GM19372 (cell line): ENCODE results near the gene GPR155.
A peak's percentile ranks its signal among the peaks of the same experiment; 100 is the strongest.
"Not testable (repeated sequence)": the region's sequence is repeated elsewhere in the genome, so short reads cannot be mapped to it uniquely, and the experiment has no call there.

ENCODE experiments used
- ATAC-seq: cut with Tn5 transposase; IDR thresholded peaks from one replicate; pipeline ENCODE4 v1.9.1; 2021; ENCODE audit warnings: mild to moderate bottlenecking, low read depth, moderate library complexity; ENCODE audit not compliant: unreplicated experiment

GPR155 gene

GRCh38 chr2:174439950-174440349 lies 46.9 kb downstream of the GPR155 start:
- no peak for ATAC-seq

GRCh38 chr2:174439323-174439722 lies 47.5 kb downstream of the GPR155 start:
- no peak for ATAC-seq

GRCh38 chr2:174438146-174438886 lies 48.5 kb downstream of the GPR155 start:
- no peak for ATAC-seq

- ATAC-seq: no peak
Observed at GRCh38 chr2:174436351-174436750, 50.5 kb downstream of the GPR155 start.

- no peak for ATAC-seq
Observed at GRCh38 chr2:174431902-174432301, 54.9 kb downstream of the GPR155 start.

GRCh38 chr2:174430066-174430465 lies 56.8 kb downstream of the GPR155 start:
- no peak for ATAC-seq

GRCh38 chr2:174428214-174428613 lies 58.6 kb downstream of the GPR155 start:
- no peak for ATAC-seq

GRCh38 chr2:174412256-174412655 lies 74.6 kb downstream of the GPR155 start:
- no peak for ATAC-seq

- not testable (repeated sequence) for ATAC-seq
Observed at GRCh38 chr2:174410039-174410438, 76.8 kb downstream of the GPR155 start.

- ATAC-seq: no peak
Observed at GRCh38 chr2:174403628-174404027, 83.2 kb downstream of the GPR155 start.

GRCh38 chr2:174400853-174401252 lies 86.0 kb downstream of the GPR155 start:
- no peak for ATAC-seq

GRCh38 chr2:174399171-174399570 lies 87.7 kb downstream of the GPR155 start:
- no peak for ATAC-seq

- no peak for ATAC-seq
Observed at GRCh38 chr2:174397773-174398172, 89.1 kb downstream of the GPR155 start.

- no peak for ATAC-seq
Observed at GRCh38 chr2:174395969-174396630, 90.7 kb downstream of the GPR155 start.

GRCh38 chr2:174395284-174395968 lies 91.4 kb downstream of the GPR155 start, which contains the start of gene SCRN3:
Gene SCRN3 (plus strand): TSS chr2:174395730. CDS start chr2:174398284, 2,554 bp downstream.
- peak; percentile 97 for ATAC-seq

- no peak for ATAC-seq
Observed at GRCh38 chr2:174392706-174393105, 94.1 kb downstream of the GPR155 start.

GRCh38 chr2:174390303-174390702 lies 96.5 kb downstream of the GPR155 start:
- ATAC-seq: not testable (repeated sequence)

- ATAC-seq: no peak
Observed at GRCh38 chr2:174389542-174389941, 97.3 kb downstream of the GPR155 start.

GRCh38 chr2:174388706-174389105 lies 98.1 kb downstream of the GPR155 start:
- ATAC-seq: not testable (repeated sequence)

- ATAC-seq: no peak
Observed at GRCh38 chr2:174385201-174385600, 101.6 kb downstream of the GPR155 start.

- no peak for ATAC-seq
Observed at GRCh38 chr2:174383796-174384195, 103.0 kb downstream of the GPR155 start.
